HEK293T (cell line): ENCODE results near the gene TBCK.

Experiments
- ELF4 ChIP-seq: fragments of 450-650 bp; IDR thresholded peaks from 2 replicates; pipeline ENCODE4 v1.6.1; 2017; ENCODE audit warnings: antibody characterized with exemption
- FOXM1 ChIP-seq: fragments of 450-650 bp; IDR thresholded peaks from 2 replicates; pipeline ENCODE4 v1.6.1; 2017; ENCODE audit warnings: mild to moderate bottlenecking, borderline replicate concordance
- LEF1 ChIP-seq: fragments of 450-650 bp; IDR thresholded peaks from 2 replicates; pipeline ENCODE4 v1.6.1; 2017; ENCODE audit warnings: mild to moderate bottlenecking, borderline replicate concordance
- PKNOX1 ChIP-seq: fragments of 450-650 bp; IDR thresholded peaks from 2 replicates; pipeline ENCODE4 v1.6.1; 2016
- SP1 ChIP-seq: fragments of 450-650 bp; IDR thresholded peaks from 2 replicates; pipeline ENCODE4 v1.6.1; 2017

DNA sequence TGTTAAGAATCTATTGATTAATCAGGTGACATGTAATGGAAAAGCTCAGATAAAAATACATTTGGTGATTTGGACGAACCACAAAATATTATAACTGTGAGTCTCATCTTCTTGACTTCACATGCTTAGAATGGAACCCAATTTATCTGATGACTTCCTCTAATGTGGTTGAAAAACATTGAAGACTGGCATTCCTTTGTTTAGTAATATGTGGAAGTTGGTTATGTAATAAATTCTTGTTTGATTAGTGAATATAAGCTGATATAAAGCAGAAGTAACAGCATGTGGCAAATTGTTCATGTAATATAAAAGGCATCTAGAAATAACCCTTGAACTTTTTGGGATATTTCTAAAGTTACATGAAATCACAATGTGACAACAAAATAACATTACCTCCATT is 42.9 kb upstream of the TBCK start:
- TF ChIP-seq FOXM1 (no peak), ELF4 (no peak), PKNOX1 (no peak), SP1 (no peak), LEF1 (no peak)
